ENCODE data around the gene HMCN1. TPM values are rescaled to one million over a fixed set of nuclear protein-coding genes. Genes with fewer than 3 reads are reported as not detected.
"Not testable (repeated sequence)": the region's sequence is repeated elsewhere in the genome, so short reads cannot be mapped to it uniquely, and the experiment has no call there.

The HMCN1 gene
- total RNA-seq, 1 donor from 2014 or later: 0.25 TPM

- intact Hi-C loops (cut with micrococcal nuclease): loop anchor here (10.0 kb wide), 1 partner anchor 63 kb away; no protein-coding TSS in a partner anchor
Measured at GRCh38 chr1:186188004-186188539, 453.9 kb downstream of the HMCN1 start.

- intact Hi-C loops (cut with micrococcal nuclease): loop anchor here (10.0 kb wide), 1 partner anchor 64 kb away; no protein-coding TSS in a partner anchor
Measured at GRCh38 chr1:186188736-186189135, 454.5 kb downstream of the HMCN1 start.

- intact Hi-C loops (cut with micrococcal nuclease): loop anchor here (10.0 kb wide), 1 partner anchor 64 kb away; no protein-coding TSS in a partner anchor
Measured at GRCh38 chr1:186189156-186189555, 455.0 kb downstream of the HMCN1 start.

GRCh38 chr1:186191511-186191910, 457.3 kb downstream of the HMCN1 start:
- intact Hi-C loops (cut with micrococcal nuclease): no loop called here

GRCh38 chr1:186193224-186193623, 459.0 kb downstream of the HMCN1 start:
- intact Hi-C loops (cut with micrococcal nuclease): no loop called here

- intact Hi-C loops (cut with micrococcal nuclease): no loop called here
Measured at GRCh38 chr1:186194107-186194756, 460.0 kb downstream of the HMCN1 start.

GRCh38 chr1:186195377-186195931, 461.3 kb downstream of the HMCN1 start:
- intact Hi-C loops (cut with micrococcal nuclease): no loop called here

GRCh38 chr1:186202271-186202764, 468.1 kb downstream of the HMCN1 start:
- intact Hi-C loops (cut with micrococcal nuclease): no loop called here

- intact Hi-C loops (cut with micrococcal nuclease): no loop called here
Measured at GRCh38 chr1:186202776-186203175, 468.6 kb downstream of the HMCN1 start.

GRCh38 chr1:186206048-186206570, 471.9 kb downstream of the HMCN1 start:
- intact Hi-C loops (cut with micrococcal nuclease): no loop called here

GRCh38 chr1:186207391-186208085, 473.3 kb downstream of the HMCN1 start:
- intact Hi-C loops (cut with micrococcal nuclease): no loop called here

- intact Hi-C loops (cut with micrococcal nuclease): no loop called here
Measured at GRCh38 chr1:186208405-186209129, 474.4 kb downstream of the HMCN1 start.

GRCh38 chr1:186210258-186210657, 476.1 kb downstream of the HMCN1 start:
- intact Hi-C loops (cut with micrococcal nuclease): no loop called here

GRCh38 chr1:186211583-186211982, 477.4 kb downstream of the HMCN1 start:
- intact Hi-C loops (cut with micrococcal nuclease): not testable (repeated sequence)

GRCh38 chr1:186212568-186213224, 478.5 kb downstream of the HMCN1 start:
- intact Hi-C loops (cut with micrococcal nuclease): loop anchor here (1.0 to 2.0 kb wide), 2 partner anchors 399 to 492 kb away; no protein-coding TSS in a partner anchor

GRCh38 chr1:186213225-186213607, 479.0 kb downstream of the HMCN1 start:
- intact Hi-C loops (cut with micrococcal nuclease): loop anchor here (2.0 kb wide), 1 partner anchor 492 kb away; no protein-coding TSS in a partner anchor

GRCh38 chr1:186214791-186215190, 480.6 kb downstream of the HMCN1 start:
- intact Hi-C loops (cut with micrococcal nuclease): no loop called here

- intact Hi-C loops (cut with micrococcal nuclease): no loop called here
Measured at GRCh38 chr1:186215636-186216035, 481.4 kb downstream of the HMCN1 start.

GRCh38 chr1:186218654-186219352, 484.6 kb downstream of the HMCN1 start:
- intact Hi-C loops (cut with micrococcal nuclease): no loop called here

GRCh38 chr1:186220067-186220466, 485.9 kb downstream of the HMCN1 start:
- intact Hi-C loops (cut with micrococcal nuclease): no loop called here
